ENCODE results near the gene ITPR1.
"Not testable (repeated sequence)": the region's sequence is repeated elsewhere in the genome, so short reads cannot be mapped to it uniquely, and the experiment has no call there.

Gene ITPR1

GRCh38 chr3:4571690-4572334 lies 78.7 kb downstream of the ITPR1 start:
- no peak for DNase-seq (ENCODE audit: low read depth)

- no peak for DNase-seq (ENCODE audit: low read depth)
These were observed 80.0 kb downstream of the ITPR1 start for GRCh38 chr3:4573153-4573552.

GRCh38 chr3:4574426-4574965 lies 81.3 kb downstream of the ITPR1 start:
- DNase-seq (ENCODE audit: low read depth) = no peak

- no peak for DNase-seq (ENCODE audit: low read depth)
These were observed 82.2 kb downstream of the ITPR1 start for GRCh38 chr3:4575381-4575780.

- DNase-seq (ENCODE audit: low read depth) = no peak
These were observed 84.6 kb downstream of the ITPR1 start for GRCh38 chr3:4577721-4578120.

GRCh38 chr3:4580346-4581123 lies 87.4 kb downstream of the ITPR1 start:
- no peak for DNase-seq (ENCODE audit: low read depth)

GRCh38 chr3:4581124-4581424 lies 87.9 kb downstream of the ITPR1 start:
- DNase-seq (ENCODE audit: low read depth) = no peak

GRCh38 chr3:4581498-4581897 lies 88.3 kb downstream of the ITPR1 start:
- no peak for DNase-seq (ENCODE audit: low read depth)

- DNase-seq (ENCODE audit: low read depth) = no peak
These were observed 88.9 kb downstream of the ITPR1 start for GRCh38 chr3:4581920-4582611.

- DNase-seq (ENCODE audit: low read depth) = peak; percentile 1
These were observed 89.5 kb downstream of the ITPR1 start for GRCh38 chr3:4582624-4583023.

GRCh38 chr3:4583416-4583815 lies 90.3 kb downstream of the ITPR1 start:
- DNase-seq (ENCODE audit: low read depth) = no peak

GRCh38 chr3:4584456-4585249 lies 91.5 kb downstream of the ITPR1 start:
- DNase-seq (ENCODE audit: low read depth) = no peak

GRCh38 chr3:4586381-4586780 lies 93.2 kb downstream of the ITPR1 start:
- no peak for DNase-seq (ENCODE audit: low read depth)

GRCh38 chr3:4587061-4587837 lies 94.1 kb downstream of the ITPR1 start:
- no peak for DNase-seq (ENCODE audit: low read depth)

- no peak for DNase-seq (ENCODE audit: low read depth)
These were observed 94.6 kb downstream of the ITPR1 start for GRCh38 chr3:4587838-4588105.

- DNase-seq (ENCODE audit: low read depth) = peak; percentile 15
These were observed 95.3 kb downstream of the ITPR1 start for GRCh38 chr3:4588466-4588865.

GRCh38 chr3:4589475-4590097 lies 96.4 kb downstream of the ITPR1 start:
- no peak for DNase-seq (ENCODE audit: low read depth)

GRCh38 chr3:4590849-4591248 lies 97.7 kb downstream of the ITPR1 start:
- not testable (repeated sequence) for DNase-seq (ENCODE audit: low read depth)

- no peak for DNase-seq (ENCODE audit: low read depth)
These were observed 98.5 kb downstream of the ITPR1 start for GRCh38 chr3:4591669-4592068.

GRCh38 chr3:4593014-4593413 lies 99.9 kb downstream of the ITPR1 start:
- DNase-seq (ENCODE audit: low read depth) = no peak

- no peak for DNase-seq (ENCODE audit: low read depth)
These were observed 102.6 kb downstream of the ITPR1 start for GRCh38 chr3:4595710-4596113.

Data from GM04503 (cell line).